ENCODE data around the gene SARM1. TPM values are rescaled to one million over a fixed set of nuclear protein-coding genes. Genes with fewer than 3 reads are reported as not detected.
"Not testable (repeated sequence)": the region's sequence is repeated elsewhere in the genome, so short reads cannot be mapped to it uniquely, and the experiment has no call there.

Gene SARM1
- total RNA-seq, 1 experiment from 2014 or later: 16.1 TPM

DNA sequence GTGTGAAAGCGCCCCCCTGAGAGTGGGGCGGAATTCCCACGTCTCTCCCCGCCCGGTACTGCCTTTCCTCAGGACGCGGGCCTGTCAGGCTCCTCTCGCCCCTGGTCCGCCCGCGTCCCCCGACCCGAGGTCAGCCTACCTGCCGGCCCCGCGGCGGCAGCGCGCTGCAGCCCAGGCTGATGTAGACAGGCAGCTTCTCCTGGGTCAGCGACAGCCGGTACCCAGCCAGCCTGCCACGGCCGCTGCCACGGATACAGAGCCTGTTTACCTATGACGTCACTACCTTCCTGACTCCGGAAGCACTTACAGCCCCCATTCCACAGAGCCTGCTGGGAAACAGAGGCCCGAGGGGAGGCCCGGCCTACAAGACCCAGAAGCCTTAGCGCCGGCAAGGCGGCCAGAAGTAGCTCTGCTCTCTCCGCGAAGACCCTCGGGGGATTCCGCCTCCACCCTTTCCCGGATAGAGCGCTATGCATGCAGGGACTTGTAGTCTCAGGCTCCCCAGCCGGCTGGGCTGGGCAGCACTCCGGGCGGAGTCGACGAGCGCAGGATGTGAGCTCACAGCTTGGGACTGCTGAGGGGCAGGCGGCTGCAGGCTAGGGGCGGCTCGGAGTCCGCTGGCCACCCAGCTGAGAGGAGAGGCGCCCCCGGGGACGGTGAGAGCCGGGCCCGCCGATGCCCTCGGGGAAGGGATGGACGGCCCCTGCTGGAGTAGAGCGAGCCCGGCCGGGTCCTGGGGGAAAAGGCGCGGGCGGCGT, 36.1 kb upstream of the SARM1 start, which contains the start of the genes IFT20 and TNFAIP1:
Gene IFT20, minus strand, starts transcription at position 272 of the 758 bp plus-strand sequence. CDS start 3,487 bp downstream, outside the sequence.
Gene TNFAIP1, plus strand, starts transcription at position 561 of the 758 bp plus-strand sequence. CDS start 3,761 bp downstream, outside the sequence.
- peak; percentile 100 for DNase-seq
- Histone ChIP-seq H3K27me3 (no peaks in the 10 kb centered on the region), H3K4me1 (peaks cover 8% of the 10 kb centered on the region; the same call in 1 of the 2 replicates), H3K4me3 (peak within 1 kb of the TSS; percentile 77), H3K9me3 (replicated peaks) (no peaks in the 10 kb centered on the region), H3K36me3 (peaks cover 3% of the 10 kb centered on the region; the same call in 1 of the 2 replicates), H3K27ac (peak within 1 kb of the TSS; percentile 65)

DNA sequence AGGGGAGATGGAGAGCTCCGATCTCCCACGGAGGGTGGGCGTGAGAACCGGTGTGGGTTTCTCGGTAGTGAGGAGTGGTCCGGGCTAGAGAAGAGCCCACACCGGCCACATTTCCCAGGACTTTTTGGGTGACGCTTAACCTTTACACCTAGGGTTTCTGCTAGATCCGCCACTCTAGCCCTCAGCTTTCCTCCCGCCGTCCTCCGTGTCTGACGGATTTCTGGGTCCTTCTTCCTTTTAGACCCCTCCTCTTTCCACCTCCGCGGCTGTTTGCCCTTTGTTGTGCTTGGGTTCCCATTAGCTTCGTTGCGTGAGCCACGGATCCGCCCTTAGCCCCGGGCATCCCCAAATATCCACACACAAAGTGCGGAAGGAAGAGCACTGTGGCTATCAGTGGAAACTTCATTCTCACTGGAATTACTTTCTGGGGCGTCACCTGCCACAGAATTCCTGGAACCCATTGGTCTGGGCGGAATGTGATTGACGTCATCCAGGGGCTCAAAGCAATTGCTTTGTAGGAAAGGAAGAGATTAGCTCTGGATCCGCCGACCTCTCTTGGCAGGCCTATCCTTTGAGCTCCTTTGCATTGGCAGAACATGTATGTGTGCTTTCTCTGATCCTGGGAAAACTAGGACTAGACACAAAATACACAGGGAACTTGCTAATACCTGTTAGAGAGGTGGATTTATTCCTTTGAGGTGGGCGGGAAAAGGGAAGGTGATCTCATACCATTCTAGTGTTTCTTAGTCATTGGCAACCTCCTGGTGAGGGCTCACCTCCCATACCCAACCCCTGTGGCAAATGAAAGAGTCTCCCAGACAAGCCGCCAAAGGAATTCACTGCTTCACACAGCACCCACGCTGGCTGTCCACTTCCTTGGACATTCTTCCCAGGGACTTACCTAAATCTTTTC, 35.3 kb upstream of the SARM1 start:
- Histone ChIP-seq H3K27me3 (no peaks in the 10 kb centered on the region), H3K27ac (peak overlapping the region; percentile 65), H3K4me3 (peak overlapping the region; percentile 77), H3K4me1 (peaks cover 8% of the 10 kb centered on the region; the same call in 1 of the 2 replicates), H3K36me3 (peaks cover 8% of the 10 kb centered on the region), H3K9me3 (replicated peaks) (no peaks in the 10 kb centered on the region)
- DNase-seq: peak; percentile 86 to 88

DNA sequence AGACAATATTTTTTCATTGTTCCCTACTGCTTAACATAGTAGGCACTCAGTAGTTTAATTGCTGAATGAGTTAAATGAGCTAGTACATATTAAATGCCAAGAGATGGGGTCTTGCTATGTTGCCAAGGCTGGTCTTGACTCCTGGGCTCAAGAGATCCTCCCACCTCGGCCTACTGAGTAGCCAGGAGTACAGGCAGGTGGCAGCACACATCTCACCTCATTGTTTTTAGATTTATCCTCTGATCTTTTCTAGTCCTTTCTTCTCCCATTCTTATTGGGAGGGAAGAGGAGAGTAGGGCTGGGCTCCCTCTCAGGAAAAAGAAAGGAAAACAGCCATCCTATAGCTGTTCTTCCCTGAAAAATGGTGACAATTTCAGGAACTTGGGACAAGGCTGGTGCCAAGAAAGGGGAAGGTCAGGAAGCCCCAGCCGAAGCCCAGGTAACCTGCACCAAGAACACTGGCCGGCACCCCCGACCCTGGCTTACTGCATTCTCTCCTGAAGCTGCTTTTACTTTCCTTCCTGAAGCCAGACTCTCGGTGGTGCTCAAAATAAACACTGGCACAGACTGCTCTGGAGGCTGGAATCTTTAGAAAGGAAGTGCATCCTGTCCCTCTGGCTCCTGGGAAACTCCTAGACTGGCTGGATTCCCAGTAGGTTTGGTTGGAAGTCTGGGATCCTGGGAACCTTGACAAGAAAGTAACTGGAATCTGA, 33.3 kb upstream of the SARM1 start:
- peaks cover 23% of the 10 kb centered on the region for H3K36me3 ChIP-seq
- no peak overlapping the region for H3K4me3 ChIP-seq
- no peak overlapping the region for H3K27ac ChIP-seq
- H3K9me3 ChIP-seq (replicated peaks): no peaks in the 10 kb centered on the region
- no peaks in the 10 kb centered on the region for H3K27me3 ChIP-seq
- H3K4me1 ChIP-seq: peaks cover 8% of the 10 kb centered on the region; the same call in 1 of the 2 replicates
- no peak for DNase-seq

DNA sequence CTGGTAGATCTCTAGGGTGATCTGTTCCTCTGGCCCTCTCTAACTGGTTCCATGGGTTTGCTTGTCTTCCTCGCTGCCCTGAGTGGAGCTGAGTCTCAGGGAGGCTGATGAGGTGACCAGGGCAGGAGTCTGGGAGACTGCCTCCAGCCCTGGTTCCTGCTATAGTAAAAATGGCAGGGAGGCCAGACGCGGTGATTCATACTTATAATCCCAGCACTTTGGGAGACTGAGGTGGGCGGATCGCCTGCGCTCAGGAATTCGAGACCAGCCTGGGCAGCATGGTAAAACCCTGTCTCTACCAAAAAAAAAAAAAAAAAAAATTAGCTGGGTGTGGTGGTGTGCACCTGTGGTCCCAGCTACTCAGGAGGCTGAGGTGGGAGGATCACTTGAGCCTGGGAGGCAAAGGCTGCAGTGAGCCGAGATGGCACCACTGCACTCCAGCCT, 32.7 kb upstream of the SARM1 start:
- not testable (repeated sequence) for H3K4me3 ChIP-seq; H3K4me1 ChIP-seq; H3K9me3 ChIP-seq (replicated peaks); DNase-seq; H3K27me3 ChIP-seq; H3K27ac ChIP-seq
- peaks cover 23% of the 10 kb centered on the region for H3K36me3 ChIP-seq

DNA sequence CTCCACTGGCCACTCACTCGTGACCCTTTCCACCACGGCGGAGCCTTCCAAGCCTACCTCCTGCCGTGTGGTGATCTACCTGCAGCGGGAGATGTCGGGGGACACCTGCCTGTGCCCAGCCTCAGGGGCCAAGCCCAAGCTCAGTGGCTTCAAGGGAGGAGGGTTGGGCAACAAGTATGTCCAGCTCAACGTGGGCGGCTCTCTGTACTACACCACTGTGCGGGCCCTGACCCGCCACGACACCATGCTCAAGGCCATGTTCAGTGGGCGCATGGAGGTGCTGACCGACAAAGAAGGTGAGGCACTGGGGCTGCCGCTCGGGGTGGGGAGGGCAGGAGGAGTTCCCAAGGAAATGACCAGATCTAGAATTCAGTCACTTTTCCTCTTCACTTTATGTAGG, 32.1 kb upstream of the SARM1 start:
- no peak for DNase-seq
- H3K4me3 ChIP-seq: no peak overlapping the region
- H3K9me3 ChIP-seq (replicated peaks): no peaks in the 10 kb centered on the region
- no peak overlapping the region for H3K27ac ChIP-seq
- H3K36me3 ChIP-seq: peaks cover 23% of the 10 kb centered on the region
- H3K4me1 ChIP-seq: peaks cover 7% of the 10 kb centered on the region; the same call in 1 of the 2 replicates
- H3K27me3 ChIP-seq: no peaks in the 10 kb centered on the region

DNA sequence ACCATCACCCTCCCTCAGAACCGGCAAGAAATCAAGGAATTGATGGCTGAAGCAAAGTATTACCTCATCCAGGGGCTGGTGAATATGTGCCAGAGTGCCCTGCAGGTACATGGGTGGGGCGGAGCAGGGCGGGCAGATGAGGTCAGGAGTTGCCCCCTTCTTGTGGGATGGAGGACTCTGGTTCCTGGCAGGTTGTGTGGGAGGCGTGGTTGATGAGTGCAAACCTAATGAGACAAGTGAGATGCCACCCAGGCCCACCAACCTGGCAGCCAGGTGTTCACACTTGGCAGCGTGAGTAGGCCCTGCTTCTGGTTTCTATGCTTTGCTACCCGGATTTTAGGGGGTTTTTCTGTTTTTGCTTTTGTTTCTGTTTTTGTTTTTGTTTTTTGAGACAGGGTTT, 31.1 kb upstream of the SARM1 start:
- H3K4me1 ChIP-seq: peaks cover 6% of the 10 kb centered on the region; the same call in 1 of the 2 replicates
- no peak overlapping the region for H3K4me3 ChIP-seq
- H3K27me3 ChIP-seq: no peaks in the 10 kb centered on the region
- H3K36me3 ChIP-seq: peaks cover 29% of the 10 kb centered on the region
- no peak overlapping the region for H3K27ac ChIP-seq
- no peaks in the 10 kb centered on the region for H3K9me3 ChIP-seq (replicated peaks)
- DNase-seq: no peak

DNA sequence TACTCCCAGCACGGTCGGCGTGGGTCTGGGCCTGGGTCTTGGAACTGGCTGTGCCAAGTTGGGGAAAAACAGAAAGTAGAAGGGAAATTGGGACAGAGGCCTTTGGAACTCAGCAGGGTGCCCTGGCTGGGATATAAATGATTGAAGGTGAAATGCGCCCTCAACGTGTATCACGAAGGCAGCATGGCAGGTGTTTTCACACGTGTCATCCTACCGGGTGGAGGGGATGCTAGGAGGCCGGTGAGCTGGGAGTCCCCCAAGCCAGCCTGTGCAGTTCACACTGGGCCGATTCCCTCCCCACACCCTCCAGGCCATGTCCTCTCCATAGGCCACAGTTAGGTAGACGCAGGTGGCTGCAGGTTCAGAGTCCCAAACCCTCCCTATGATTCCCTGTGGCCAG, 30.0 kb upstream of the SARM1 start:
- Histone ChIP-seq H3K27ac (no peak overlapping the region), H3K4me3 (no peak overlapping the region), H3K4me1 (peaks cover 4% of the 10 kb centered on the region; the same call in 1 of the 2 replicates), H3K9me3 (replicated peaks) (no peaks in the 10 kb centered on the region), H3K36me3 (peaks cover 40% of the 10 kb centered on the region), H3K27me3 (no peaks in the 10 kb centered on the region)
- no peak for DNase-seq

DNA sequence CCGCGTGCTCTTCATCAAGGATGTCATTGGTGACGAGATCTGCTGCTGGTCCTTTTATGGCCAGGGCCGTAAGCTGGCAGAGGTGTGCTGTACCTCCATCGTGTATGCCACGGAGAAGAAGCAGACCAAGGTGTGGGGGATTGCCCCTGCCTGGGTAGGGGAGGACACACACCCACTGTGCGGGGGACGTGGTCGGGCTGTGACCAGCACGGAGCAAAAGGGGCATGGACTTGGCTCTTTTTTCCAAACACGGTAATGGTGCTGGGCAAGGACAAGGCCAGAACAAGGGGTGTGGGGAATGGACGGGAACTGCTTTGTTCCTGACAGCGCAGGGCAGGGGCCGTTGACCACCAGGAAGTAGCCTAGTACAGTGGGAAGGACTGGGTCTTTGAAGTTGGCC, 29.2 kb upstream of the SARM1 start:
- peaks cover 48% of the 10 kb centered on the region for H3K36me3 ChIP-seq
- H3K27ac ChIP-seq: no peak overlapping the region
- DNase-seq: no peak
- H3K9me3 ChIP-seq (replicated peaks): no peaks in the 10 kb centered on the region
- no peaks in the 10 kb centered on the region; the same call in 1 of the 2 replicates for H3K4me1 ChIP-seq
- H3K27me3 ChIP-seq: no peaks in the 10 kb centered on the region
- no peak overlapping the region for H3K4me3 ChIP-seq

DNA sequence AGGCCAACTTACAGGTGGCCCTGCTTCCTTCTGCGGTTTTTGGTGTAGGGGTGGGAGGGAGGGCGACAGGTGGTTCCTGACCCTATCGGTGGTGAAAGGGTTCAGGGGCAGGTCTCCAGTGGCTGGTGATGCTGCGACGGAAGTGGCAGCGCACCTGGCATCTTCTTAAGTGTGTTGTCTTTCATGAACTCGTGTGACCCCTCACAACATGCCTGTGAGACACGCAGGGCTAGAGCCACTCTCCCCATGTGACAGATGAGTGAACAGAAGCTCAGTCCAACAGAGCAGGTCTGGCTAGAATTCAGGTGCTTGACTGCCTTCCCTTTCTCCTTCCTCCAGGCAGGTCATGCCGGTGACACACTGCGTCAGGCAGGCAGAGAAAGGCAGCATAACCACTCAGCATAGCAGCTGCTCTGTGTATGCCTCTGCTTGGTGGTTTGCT, 28.0 kb upstream of the SARM1 start:
- DNase-seq: no peak
- H3K36me3 ChIP-seq: peaks cover 60% of the 10 kb centered on the region

DNA sequence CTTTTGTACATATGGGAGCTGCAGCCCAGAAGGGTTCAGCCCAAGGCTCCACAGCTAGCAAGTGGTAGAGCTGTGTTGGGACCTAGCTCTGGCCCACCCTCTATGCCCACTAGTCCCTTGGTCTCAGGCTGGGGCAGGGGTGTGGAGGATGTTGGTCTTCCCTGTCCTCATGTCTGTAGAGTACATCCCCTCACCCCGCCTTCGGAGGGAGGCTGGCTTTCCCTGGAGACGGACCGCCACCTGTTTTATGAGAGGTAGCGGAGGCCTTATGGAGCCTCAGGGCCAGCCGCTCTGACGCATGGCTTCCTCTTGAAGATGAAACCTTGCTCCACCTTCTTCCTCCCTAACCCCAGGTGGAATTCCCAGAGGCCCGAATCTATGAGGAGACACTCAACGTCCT, 27.5 kb upstream of the SARM1 start:
- H3K27me3 ChIP-seq: no peaks in the 10 kb centered on the region
- H3K4me3 ChIP-seq: no peak overlapping the region
- no peaks in the 10 kb centered on the region for H3K9me3 ChIP-seq (replicated peaks)
- H3K36me3 ChIP-seq: peaks cover 65% of the 10 kb centered on the region
- DNase-seq: no peak
- H3K27ac ChIP-seq: no peak overlapping the region
- no peaks in the 10 kb centered on the region for H3K4me1 ChIP-seq

More for the DNA sequence above, 28.0 kb upstream of the SARM1 start:
- Histone ChIP-seq H3K4me3 (no peak overlapping the region), H3K27me3 (no peaks in the 10 kb centered on the region), H3K4me1 (no peaks in the 10 kb centered on the region), H3K9me3 (replicated peaks) (no peaks in the 10 kb centered on the region), H3K27ac (no peak overlapping the region)

DNA sequence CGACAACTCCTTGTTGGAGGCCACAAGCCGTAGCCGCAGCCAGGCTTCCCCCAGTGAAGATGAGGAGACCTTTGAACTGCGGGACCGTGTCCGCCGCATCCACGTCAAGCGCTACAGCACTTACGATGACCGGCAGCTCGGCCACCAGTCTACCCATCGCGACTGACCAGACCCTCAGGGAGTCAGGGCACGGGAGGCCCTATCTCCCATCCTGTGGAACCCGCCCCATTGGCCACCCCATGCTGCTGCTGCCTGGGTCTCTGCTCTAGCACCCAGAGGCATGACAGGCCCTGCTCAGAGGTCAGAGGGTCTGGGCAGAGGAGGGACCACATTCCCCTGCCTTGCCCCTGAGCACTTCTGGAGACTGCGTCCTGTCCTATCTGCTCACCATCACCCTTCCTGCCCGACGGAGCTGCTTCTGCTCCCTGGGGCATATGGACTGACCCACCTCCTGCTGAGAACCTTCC, 27.0 kb upstream of the SARM1 start:
- no peak for DNase-seq
- H3K4me1 ChIP-seq: no peaks in the 10 kb centered on the region
- H3K9me3 ChIP-seq (replicated peaks): no peaks in the 10 kb centered on the region
- peaks cover 66% of the 10 kb centered on the region for H3K36me3 ChIP-seq
- no peak overlapping the region for H3K27ac ChIP-seq
- H3K27me3 ChIP-seq: no peaks in the 10 kb centered on the region
- H3K4me3 ChIP-seq: no peak overlapping the region

DNA sequence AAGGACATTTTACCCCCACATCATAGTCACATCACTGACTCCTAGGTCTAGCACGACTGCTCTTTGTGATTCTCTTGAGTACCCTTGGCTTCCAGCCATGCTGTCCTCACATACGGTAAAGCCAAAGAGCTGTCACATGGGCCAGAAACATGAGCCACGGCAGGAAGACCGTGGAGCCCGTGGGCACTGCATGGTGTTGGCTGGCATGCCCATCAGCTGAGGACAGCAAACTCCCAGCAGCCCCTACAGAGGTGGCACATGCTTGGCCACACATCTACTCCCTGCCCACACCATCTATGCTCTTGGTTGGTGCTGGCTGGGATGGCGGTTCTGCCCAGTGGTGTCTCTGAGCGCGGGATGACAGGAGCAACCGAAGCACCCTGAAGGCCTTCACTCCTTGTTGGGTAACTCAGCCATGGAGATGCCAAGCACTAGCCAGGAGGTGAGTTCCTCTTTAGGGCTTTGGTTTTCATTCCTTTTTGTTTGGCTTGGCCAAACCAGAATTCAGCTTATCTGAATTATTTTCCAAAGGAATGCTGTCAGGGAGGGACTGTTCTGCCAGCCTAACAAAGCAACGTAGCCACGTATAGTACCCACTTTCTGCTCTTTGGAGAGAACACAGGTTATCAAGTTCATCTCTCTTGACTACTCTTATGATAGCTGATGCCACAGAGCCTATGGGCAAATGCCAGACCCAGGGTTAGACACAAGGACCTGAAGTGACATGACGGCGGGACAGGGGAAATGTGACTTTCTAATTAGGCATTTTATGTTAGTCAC, 25.9 kb upstream of the SARM1 start:
- Histone ChIP-seq H3K9me3 (replicated peaks) (no peaks in the 10 kb centered on the region), H3K4me1 (no peaks in the 10 kb centered on the region), H3K4me3 (no peak overlapping the region), H3K27ac (no peak overlapping the region), H3K27me3 (no peaks in the 10 kb centered on the region), H3K36me3 (peaks cover 74% of the 10 kb centered on the region)
- no peak for DNase-seq

DNA sequence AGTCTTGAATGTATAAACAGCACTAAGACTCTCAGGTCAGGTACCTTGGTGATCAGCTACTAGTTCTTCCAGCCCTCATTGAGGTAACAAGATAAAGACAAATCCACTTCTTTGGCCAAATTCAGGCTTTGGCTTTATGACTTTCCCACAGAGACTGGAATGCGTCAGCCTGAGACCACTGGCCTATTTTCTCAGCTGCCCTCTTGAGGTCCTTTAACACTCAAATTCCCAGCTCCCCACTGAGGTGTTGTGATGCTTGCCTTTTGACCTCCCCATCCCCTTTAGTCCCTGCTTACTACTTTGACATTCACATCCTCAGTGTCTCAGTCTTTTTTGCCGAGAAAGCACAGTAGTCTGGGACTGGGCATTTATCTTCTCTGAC, 25.3 kb upstream of the SARM1 start:
- no peak for DNase-seq
- H3K36me3 ChIP-seq: peaks cover 74% of the 10 kb centered on the region
- H3K9me3 ChIP-seq (replicated peaks): no peaks in the 10 kb centered on the region
- no peaks in the 10 kb centered on the region for H3K27me3 ChIP-seq
- H3K4me3 ChIP-seq: no peak overlapping the region
- no peaks in the 10 kb centered on the region for H3K4me1 ChIP-seq
- no peak overlapping the region for H3K27ac ChIP-seq
